ENCODE results near the gene CTSA. TPM values are rescaled to one million over a fixed set of nuclear protein-coding genes. Genes with fewer than 3 reads are reported as not detected.
"Not testable (repeated sequence)": the region's sequence is repeated elsewhere in the genome, so short reads cannot be mapped to it uniquely, and the experiment has no call there.

Gene CTSA
- total RNA-seq, 2 experiments from 2014 or later: 34.5 to 40.2 TPM

DNA sequence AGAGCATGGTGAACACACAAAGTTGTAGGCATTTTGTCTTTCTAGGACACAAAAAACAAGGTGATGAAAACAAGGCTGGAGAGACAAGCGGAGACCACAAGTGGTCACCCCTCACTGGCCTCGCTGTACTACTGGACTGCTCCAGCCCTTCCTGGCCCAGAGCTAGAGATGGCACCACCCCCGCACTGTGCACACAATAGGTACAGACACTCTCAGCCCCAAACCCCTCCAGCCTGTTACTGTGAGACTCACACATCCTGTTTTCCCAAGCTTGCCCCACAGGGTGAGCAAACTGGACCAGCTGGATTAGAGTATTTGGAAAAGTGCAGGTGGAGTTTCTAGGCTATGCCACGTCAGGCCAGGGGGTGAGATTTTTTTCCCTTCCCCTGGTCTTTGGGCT, 18.5 kb upstream of the CTSA start:
- no peak for TF ChIP-seq CTCF (IDR thresholded peaks at IDR 0.05)
- no peak for ATAC-seq

GRCh38 chr20:45873409-45874103, 17.6 kb upstream of the CTSA start:
- ChIA-PET POLR2A (no interaction called here), CTCF (interaction anchor here (0.6 to 1.6 kb wide), 2 partner anchors 50 to 453 kb away, joined by 3 read pairs; no protein-coding TSS in a partner anchor)
- Mint-ChIP-seq H3K9me3 (no peaks in the 10 kb centered on the region), H3K27me3 (no peaks in the 10 kb centered on the region), H3K36me3 (ENCODE audit: low read depth) (no peaks in the 10 kb centered on the region), H3K4me1 (ENCODE audit: low read depth) (no peaks in the 10 kb centered on the region), H3K4me3 (no peak overlapping the region), H3K27ac (no peak overlapping the region)
- ATAC-seq: no peak
- intact Hi-C loops (cut with micrococcal nuclease): no loop called here
- DNase-seq: no peak
- TF ChIP-seq CTCF (IDR thresholded peaks at IDR 0.05): no peak

More for the DNA sequence above, 18.5 kb upstream of the CTSA start:
- Mint-ChIP-seq H3K9me3 (no peaks in the 10 kb centered on the region), H3K4me1 (ENCODE audit: low read depth) (no peaks in the 10 kb centered on the region), H3K27me3 (no peaks in the 10 kb centered on the region), H3K27ac (no peak overlapping the region), H3K4me3 (no peak overlapping the region), H3K36me3 (ENCODE audit: low read depth) (no peaks in the 10 kb centered on the region)
- POLR2A ChIA-PET: interaction anchor here (0.8 kb wide), 1 partner anchor 10 kb away, joined by 3 read pairs; no protein-coding TSS in a partner anchor
- intact Hi-C loops (cut with micrococcal nuclease): no loop called here
- no peak for DNase-seq
- CTCF ChIA-PET: interaction anchor here (1.1 to 1.6 kb wide), 6 partner anchors 13 to 115 kb away, joined by 3 to 4 read pairs (median 3); partner anchors contain the start of genes CTSA and NEURL2

DNA sequence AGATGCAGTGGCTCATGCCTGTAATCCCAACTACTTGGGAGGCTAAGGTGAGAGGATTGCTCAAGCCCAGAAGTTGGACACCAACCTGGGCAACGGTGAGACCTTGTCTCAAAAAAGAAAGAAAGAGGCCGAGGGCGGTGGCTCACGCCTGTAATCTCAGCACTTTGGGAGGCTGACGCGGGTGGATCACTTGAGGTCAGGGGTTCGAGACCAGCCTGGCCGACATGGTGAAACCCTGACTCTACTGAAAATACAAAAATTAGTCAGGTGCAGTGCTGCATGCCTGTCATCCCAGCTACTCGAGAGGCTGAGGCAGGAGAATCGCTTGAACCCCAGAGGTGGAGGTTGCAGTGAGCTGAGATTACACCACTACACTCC, 17.0 kb upstream of the CTSA start:
- intact Hi-C loops (cut with micrococcal nuclease); H3K4me3 Mint-ChIP-seq; H3K27me3 Mint-ChIP-seq; DNase-seq; ATAC-seq; H3K36me3 Mint-ChIP-seq (ENCODE audit: low read depth); H3K4me1 Mint-ChIP-seq (ENCODE audit: low read depth); H3K9me3 Mint-ChIP-seq; H3K27ac Mint-ChIP-seq: not testable (repeated sequence)
- POLR2A ChIA-PET: interaction anchor here (0.7 kb wide), 1 partner anchor 13 kb away, joined by 3 read pairs; no protein-coding TSS in a partner anchor
- CTCF ChIA-PET: interaction anchor here (1.1 kb wide), 1 partner anchor 76 kb away, joined by 3 read pairs; no protein-coding TSS in a partner anchor

- no peak for DNase-seq
- no peak for TF ChIP-seq CTCF (IDR thresholded peaks at IDR 0.05)
- H3K27me3 Mint-ChIP-seq: no peaks in the 10 kb centered on the region
- no peak overlapping the region for H3K27ac Mint-ChIP-seq
- ATAC-seq: no peak
- H3K9me3 Mint-ChIP-seq: no peaks in the 10 kb centered on the region
- CTCF ChIA-PET: interaction anchor here (1.1 kb wide), 1 partner anchor 76 kb away, joined by 3 read pairs; no protein-coding TSS in a partner anchor
- H3K36me3 Mint-ChIP-seq (ENCODE audit: low read depth): no peaks in the 10 kb centered on the region
- H3K4me3 Mint-ChIP-seq: no peak overlapping the region
- POLR2A ChIA-PET: interaction anchor here (0.7 kb wide), 1 partner anchor 13 kb away, joined by 3 read pairs; no protein-coding TSS in a partner anchor
- H3K4me1 Mint-ChIP-seq (ENCODE audit: low read depth): no peaks in the 10 kb centered on the region
- intact Hi-C loops (cut with micrococcal nuclease): no loop called here
Observed at GRCh38 chr20:45874576-45874975, 16.6 kb upstream of the CTSA start.

DNA sequence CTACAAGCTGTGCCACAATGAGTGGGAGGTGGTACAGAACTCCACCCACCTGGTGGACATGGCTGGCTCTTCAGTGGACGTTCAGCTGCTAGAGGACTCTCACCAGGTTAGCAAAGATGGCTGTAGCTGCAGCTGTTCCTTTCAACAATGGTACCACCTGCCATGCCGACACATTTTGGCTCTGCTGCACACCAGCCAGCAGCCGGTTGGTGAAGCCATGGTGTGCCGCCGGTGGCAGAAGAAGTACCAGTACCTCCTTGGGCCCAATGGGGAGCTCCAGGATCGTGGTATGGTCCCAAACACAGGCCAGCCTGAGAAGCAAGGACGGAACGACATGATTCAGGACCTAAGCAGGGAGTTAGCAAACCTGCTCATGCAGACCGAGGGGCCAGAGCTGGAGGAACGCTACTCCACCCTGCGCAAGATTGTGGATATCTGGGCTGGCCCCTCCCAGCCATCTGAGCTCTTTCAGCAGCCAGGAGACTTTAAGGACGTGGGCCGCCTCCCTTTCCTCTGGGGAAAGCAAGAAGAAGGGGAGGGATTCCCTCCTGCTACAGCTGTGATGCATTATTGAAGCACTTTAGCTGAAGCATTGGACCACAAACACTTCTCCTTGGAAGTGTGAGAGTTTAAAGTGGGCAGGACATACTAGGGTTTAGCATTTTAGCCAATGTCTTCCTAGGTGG, 12.9 kb upstream of the CTSA start:
- no peaks in the 10 kb centered on the region for H3K9me3 Mint-ChIP-seq
- ChIA-PET CTCF (no interaction called here), POLR2A (interaction anchor here (0.7 kb wide), 2 partner anchors 51 to 60 kb away, joined by 3 read pairs; no protein-coding TSS in a partner anchor)
- intact Hi-C loops (cut with micrococcal nuclease): no loop called here
- H3K4me1 Mint-ChIP-seq (ENCODE audit: low read depth): peaks cover 23% of the 10 kb centered on the region
- TF ChIP-seq CTCF (IDR thresholded peaks at IDR 0.05): no peak
- ATAC-seq: no peak
- H3K27me3 Mint-ChIP-seq: no peaks in the 10 kb centered on the region
- no peak overlapping the region for H3K27ac Mint-ChIP-seq
- DNase-seq: no peak
- H3K36me3 Mint-ChIP-seq (ENCODE audit: low read depth): peaks cover 9% of the 10 kb centered on the region
- no peak overlapping the region for H3K4me3 Mint-ChIP-seq

All from activated CD8-positive, alpha-beta T cell treated with anti-CD3 and anti-CD28 coated beads for 36 hours (primary cell).